Measurements from ENCODE around the gene ATRNL1. TPM values are rescaled to one million over a fixed set of nuclear protein-coding genes. Genes with fewer than 3 reads are reported as not detected.

The ATRNL1 gene
- polyA plus RNA-seq, 1 donor from 2014 or later = 47.8 TPM

- TF ChIP-seq RAD21 (conservative IDR thresholded peaks at IDR 0.05) (no peak), CTCF (IDR thresholded peaks at IDR 0.05; ENCODE audit: poor library complexity, severe bottlenecking) (no peak), SMC3 (conservative IDR thresholded peaks at IDR 0.05; ENCODE audit: poor library complexity) (no peak), TAF1 (IDR thresholded peaks at IDR 0.05; ENCODE audit: low read depth) (no peak), EP300 (conservative IDR thresholded peaks at IDR 0.05; ENCODE audit: poor library complexity, severe bottlenecking) (no peak), MXI1 (conservative IDR thresholded peaks at IDR 0.05; ENCODE audit: poor library complexity, severe bottlenecking) (no peak), REST (IDR thresholded peaks at IDR 0.05; ENCODE audit: borderline replicate concordance) (no peak), EZH2 (IDR thresholded peaks at IDR 0.05; ENCODE audit: borderline replicate concordance, insufficient read depth, low read length, poor library complexity, severe bottlenecking) (no peak), POLR2AphosphoS5 (IDR thresholded peaks at IDR 0.05) (no peak)
- Histone ChIP-seq H3F3A (ENCODE audit: insufficient read depth, low read length, poor library complexity, severe bottlenecking) (no peaks in the 10 kb centered on the region), H3K9me3 (ENCODE audit: low read length) (no peaks in the 10 kb centered on the region), H3K79me2 (replicated peaks; ENCODE audit: insufficient read depth, low read length) (no peaks in the 10 kb centered on the region), H3K27ac (ENCODE audit: low read length) (no peak overlapping the region), H3K9ac (ENCODE audit: low read length) (no peak overlapping the region), H3K9me2 (ENCODE audit: insufficient read depth, low read length) (no peaks in the 10 kb centered on the region), H3K27me3 (ENCODE audit: insufficient read depth, low read depth, low read length) (no peaks in the 10 kb centered on the region), H3K36me3 (ENCODE audit: insufficient read depth, low read length) (peaks cover 5% of the 10 kb centered on the region), H3K4me3 (ENCODE audit: low read length) (no peak overlapping the region), H2AFZ (ENCODE audit: low read depth, low read length) (no peak overlapping the region), H4K20me1 (ENCODE audit: insufficient read depth) (no peaks in the 10 kb centered on the region), H3K4me2 (ENCODE audit: low read length) (no peak overlapping the region)
Observed at GRCh38 chr10:115278294-115278693, 185.1 kb downstream of the ATRNL1 start.

GRCh38 chr10:115295213-115295805 is 202.1 kb downstream of the ATRNL1 start:
- no peak overlapping the region for H3K4me3 ChIP-seq (ENCODE audit: low read length)
- H2AFZ ChIP-seq (ENCODE audit: low read depth, low read length) = no peak overlapping the region
- no peak overlapping the region for H3K27ac ChIP-seq (ENCODE audit: low read length)
- H3K36me3 ChIP-seq (ENCODE audit: insufficient read depth, low read length) = no peaks in the 10 kb centered on the region
- no peaks in the 10 kb centered on the region for H3K9me2 ChIP-seq (ENCODE audit: insufficient read depth, low read length)
- H3K79me2 ChIP-seq (replicated peaks; ENCODE audit: insufficient read depth, low read length) = no peaks in the 10 kb centered on the region
- no peaks in the 10 kb centered on the region for H3K27me3 ChIP-seq (ENCODE audit: insufficient read depth, low read depth, low read length)
- no peak overlapping the region for H3K4me2 ChIP-seq (ENCODE audit: low read length)
- H3K9me3 ChIP-seq (ENCODE audit: low read length) = peaks cover 6% of the 10 kb centered on the region
- TF ChIP-seq CTCF (IDR thresholded peaks at IDR 0.05; ENCODE audit: poor library complexity, severe bottlenecking) = no peak
- no peaks in the 10 kb centered on the region for H4K20me1 ChIP-seq (ENCODE audit: insufficient read depth)
- H3F3A ChIP-seq (ENCODE audit: insufficient read depth, low read length, poor library complexity, severe bottlenecking) = no peaks in the 10 kb centered on the region
- no peak overlapping the region for H3K9ac ChIP-seq (ENCODE audit: low read length)
